Stimulated activated CD4-positive, alpha-beta T cell treated with anti-CD3 and anti-CD28 coated beads, Interleukin-1b, Interleukin-23, amount 100 ng/mL, for 24 hours (primary cell): ENCODE measurements around the gene NUP210.

ENCODE experiments used
- DNase-seq, 4 experiments: peaks; one replicate each; pipeline ENCODE4 v3.0.0-alpha.2; 2020; ENCODE audit warnings: low read depth in 4 of 4, low spot score in 1 of 4

Gene NUP210

GRCh38 chr3:13277860-13278531 is 142.1 kb downstream of the NUP210 start:
- no peak for DNase-seq

GRCh38 chr3:13277196-13277813 is 142.8 kb downstream of the NUP210 start:
- DNase-seq: no peak

GRCh38 chr3:13276438-13277195 is 143.5 kb downstream of the NUP210 start:
- no peak for DNase-seq

GRCh38 chr3:13275376-13276005 is 144.6 kb downstream of the NUP210 start:
- no peak for DNase-seq

- no peak for DNase-seq
Measured at GRCh38 chr3:13274551-13275332, 145.4 kb downstream of the NUP210 start.

- no peak for DNase-seq
Measured at GRCh38 chr3:13274125-13274524, 146.0 kb downstream of the NUP210 start.

- no peak for DNase-seq
Measured at GRCh38 chr3:13273604-13274105, 146.5 kb downstream of the NUP210 start.

- no peak for DNase-seq
Measured at GRCh38 chr3:13272831-13273603, 147.1 kb downstream of the NUP210 start.

GRCh38 chr3:13269711-13270378 is 150.3 kb downstream of the NUP210 start:
- no peak for DNase-seq

- no peak for DNase-seq
Measured at GRCh38 chr3:13268961-13269441, 151.1 kb downstream of the NUP210 start.

GRCh38 chr3:13268120-13268519 is 152.0 kb downstream of the NUP210 start:
- DNase-seq: no peak

- DNase-seq: no peak
Measured at GRCh38 chr3:13266651-13267362, 153.3 kb downstream of the NUP210 start.
